ENCODE measurements around the gene ADIRF.
"Not testable (repeated sequence)": the region's sequence is repeated elsewhere in the genome, so short reads cannot be mapped to it uniquely, and the experiment has no call there.

Gene ADIRF

GRCh38 chr10:86981020-86981419, 12.7 kb downstream of the ADIRF start:
- DNase-seq, result not testable (repeated sequence)

GRCh38 chr10:86981716-86982115, 13.4 kb downstream of the ADIRF start:
- DNase-seq, result no peak

GRCh38 chr10:86984498-86984897, 16.2 kb downstream of the ADIRF start:
- DNase-seq, result not testable (repeated sequence)

DNA sequence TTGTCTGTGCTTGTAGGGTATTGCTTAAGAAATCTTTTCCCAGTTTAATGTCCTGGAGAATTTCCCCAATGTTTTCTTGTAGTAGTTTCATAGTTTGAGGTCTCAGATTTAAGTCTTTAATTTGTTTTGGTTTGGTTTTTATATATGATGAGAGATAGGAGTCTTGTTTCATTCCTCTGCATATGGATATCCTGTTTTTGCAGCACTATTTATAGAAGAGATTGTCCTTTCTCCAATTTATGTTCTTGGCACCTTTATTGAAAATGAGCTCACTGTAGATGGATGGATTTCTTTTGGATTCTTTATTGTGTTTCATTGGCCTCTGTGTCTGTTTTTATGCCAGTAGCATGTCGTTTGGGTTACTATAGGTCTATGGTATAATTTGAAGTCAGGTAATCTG, 20.2 kb downstream of the ADIRF start:
- DNase-seq, result no peak

- DNase-seq, result not testable (repeated sequence)
Observed at GRCh38 chr10:86991362-86991761, 23.1 kb downstream of the ADIRF start.

DNA sequence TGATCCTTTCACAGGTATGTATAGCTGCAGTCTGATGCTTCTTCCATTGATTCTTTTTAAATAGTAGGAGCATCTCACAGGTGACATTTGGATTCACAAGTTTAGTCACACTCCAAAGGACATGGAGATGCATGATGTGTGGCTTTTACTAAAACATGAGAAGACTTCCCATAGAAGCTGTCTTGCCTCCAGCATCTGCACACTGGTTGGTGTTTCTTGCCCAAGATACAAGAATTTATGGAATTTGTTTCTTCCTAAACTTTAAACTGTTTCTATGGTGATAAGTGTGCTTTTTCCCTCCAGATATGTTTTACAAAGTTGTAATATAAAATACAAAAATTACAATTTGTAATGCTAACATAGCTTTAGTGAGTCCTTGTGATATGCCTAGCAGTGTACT, 24.2 kb downstream of the ADIRF start:
- no peak for DNase-seq

- no peak for DNase-seq
Observed at GRCh38 chr10:86992929-86993328, 24.6 kb downstream of the ADIRF start.

DNA sequence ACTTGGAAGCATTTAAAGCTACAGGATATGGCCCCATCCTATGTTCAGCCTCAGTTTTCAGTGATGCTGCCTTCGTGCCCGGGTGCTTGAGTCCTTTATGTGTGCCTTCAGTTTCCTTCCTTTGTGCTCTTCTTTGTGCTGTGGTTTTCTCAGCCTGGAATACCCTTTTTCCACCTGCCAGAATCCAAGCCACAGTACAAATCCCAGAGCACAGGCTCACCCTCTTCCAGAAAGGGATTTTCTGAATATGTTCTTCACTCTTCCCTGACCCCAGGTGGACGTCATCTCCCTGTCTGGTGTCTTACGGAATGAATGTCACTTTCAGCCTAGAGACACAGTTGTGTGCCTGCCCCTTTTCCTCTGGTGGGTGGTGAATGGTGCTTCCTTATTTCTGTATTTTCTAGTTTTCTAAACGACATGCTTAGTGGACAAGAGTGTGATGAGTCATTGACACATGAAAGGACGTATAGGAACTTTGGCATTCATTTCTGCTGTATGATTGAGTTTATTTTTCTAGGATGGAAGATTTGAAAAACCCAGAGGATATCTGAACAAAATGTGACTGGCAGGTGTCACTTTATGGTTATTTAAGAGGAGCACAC, 31.6 kb downstream of the ADIRF start:
- not testable (repeated sequence) for DNase-seq

DNA sequence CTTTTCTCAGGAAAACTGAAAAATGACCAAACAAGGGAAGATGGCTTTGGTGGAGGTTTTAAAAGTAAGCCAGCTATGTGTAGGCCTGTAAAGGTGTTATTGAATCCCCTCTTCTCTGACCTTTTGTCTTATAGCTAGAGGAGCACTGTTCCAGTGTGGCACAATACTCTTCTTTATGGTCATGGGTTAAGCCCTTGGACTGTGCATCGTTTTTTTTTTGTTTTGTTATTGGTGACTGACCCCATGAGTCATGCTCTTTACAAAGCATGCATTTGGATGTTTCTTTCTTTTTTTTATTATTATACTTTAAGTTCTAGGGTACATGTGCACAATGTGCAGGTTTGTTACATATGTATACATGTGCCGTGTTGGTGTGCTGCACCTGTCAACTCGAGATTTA, 32.2 kb downstream of the ADIRF start:
- no peak for DNase-seq

GRCh38 chr10:87007124-87007523, 38.8 kb downstream of the ADIRF start:
- not testable (repeated sequence) for DNase-seq

DNA sequence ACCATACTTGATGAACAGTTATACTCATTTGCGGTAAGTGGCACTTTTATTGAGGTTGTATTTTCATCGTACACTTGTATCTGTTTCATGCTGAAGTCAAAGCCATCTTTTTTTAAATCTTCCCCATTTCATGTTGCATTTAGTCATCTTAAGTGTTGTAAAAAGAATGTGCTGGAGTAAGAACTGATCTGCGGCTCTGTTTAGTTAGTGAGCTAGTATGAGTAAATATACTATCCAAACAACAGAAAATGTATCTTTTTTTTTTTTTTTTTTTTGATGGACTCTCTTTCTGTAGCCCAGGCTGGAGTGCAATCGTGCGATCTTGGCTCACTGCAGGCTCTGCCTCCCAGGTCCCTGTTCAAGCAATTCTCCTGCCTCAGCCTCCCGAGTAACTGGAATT, 39.4 kb downstream of the ADIRF start:
- not testable (repeated sequence) for DNase-seq

GRCh38 chr10:87008303-87008702, 40.0 kb downstream of the ADIRF start:
- not testable (repeated sequence) for DNase-seq

- DNase-seq, result not testable (repeated sequence)
Observed at GRCh38 chr10:87009134-87009696, 40.9 kb downstream of the ADIRF start.

- not testable (repeated sequence) for DNase-seq
Observed at GRCh38 chr10:87013528-87013927, 45.2 kb downstream of the ADIRF start.

GRCh38 chr10:87014986-87015716, 46.9 kb downstream of the ADIRF start:
- DNase-seq, result not testable (repeated sequence)

DNA sequence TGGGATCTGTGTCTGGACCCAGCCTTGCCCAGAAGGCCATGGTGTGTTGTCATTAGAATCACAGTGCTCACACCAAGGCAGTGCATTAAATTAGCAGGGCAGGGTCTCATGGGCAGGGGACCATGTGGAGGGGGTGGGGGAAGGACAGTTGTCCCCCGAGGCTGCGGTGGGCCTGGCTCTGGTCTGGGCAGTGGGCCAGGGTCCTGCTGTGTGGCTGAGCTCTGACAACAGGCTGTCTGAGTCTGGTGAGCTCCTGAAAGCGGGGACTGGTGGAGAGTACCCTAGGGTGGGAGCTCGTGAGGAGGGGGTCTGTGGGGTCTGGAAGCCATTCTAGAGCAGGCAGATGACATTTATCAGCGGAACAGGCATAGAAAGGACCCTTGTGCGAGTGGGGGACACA, 49.8 kb downstream of the ADIRF start:
- not testable (repeated sequence) for DNase-seq

- not testable (repeated sequence) for DNase-seq
Observed at GRCh38 chr10:87019066-87019465, 50.8 kb downstream of the ADIRF start.

GRCh38 chr10:87019504-87019903, 51.2 kb downstream of the ADIRF start:
- not testable (repeated sequence) for DNase-seq

GRCh38 chr10:87020056-87020455, 51.8 kb downstream of the ADIRF start, which contains the start of gene FAM25A:
TSS of gene FAM25A (plus strand) at chr10:87020294. CDS start at chr10:87020325, 31 bp downstream.
- DNase-seq, result not testable (repeated sequence)

Data from stimulated activated CD8-positive, alpha-beta memory T cell treated with anti-CD3 and anti-CD28 coated beads, Interleukin-4, amount 100 ng/mL, for 48 hours (primary cell).